Vagina (tissue), 2 donors: ENCODE data around the gene SLC16A6.

Source experiments
- CTCF ChIP-seq, 3 experiments: fragments of 450-650 bp in 2 of 3; fragments of 200-600 bp in 1 of 3; sonication (generic) in 1 of 3; IDR thresholded peaks; one replicate each; pipeline ENCODE4 v1.5.1; 2017 to 2019; ENCODE audit warnings: antibody characterized with exemption in 3 of 3, mild to moderate bottlenecking in 2 of 3, moderate library complexity in 2 of 3
- POLR2A ChIP-seq, 2 donors: fragments of 450-650 bp; IDR thresholded peaks; one replicate each; pipeline ENCODE4 v1.6.1; 2017; ENCODE audit warnings: antibody characterized with exemption in 2 of 2, mild to moderate bottlenecking in 2 of 2, moderate library complexity in 2 of 2
- POLR2AphosphoS5 ChIP-seq, 2 donors: sonication (generic); formaldehyde crosslinking; IDR thresholded peaks; one replicate each; pipeline ENCODE4 v1.9.0; 2017; ENCODE audit warnings: antibody characterized with exemption in 2 of 2, mild to moderate bottlenecking in 2 of 2, low read depth in 1 of 2; ENCODE audit not compliant: insufficient read depth in 1 of 2

DNA sequence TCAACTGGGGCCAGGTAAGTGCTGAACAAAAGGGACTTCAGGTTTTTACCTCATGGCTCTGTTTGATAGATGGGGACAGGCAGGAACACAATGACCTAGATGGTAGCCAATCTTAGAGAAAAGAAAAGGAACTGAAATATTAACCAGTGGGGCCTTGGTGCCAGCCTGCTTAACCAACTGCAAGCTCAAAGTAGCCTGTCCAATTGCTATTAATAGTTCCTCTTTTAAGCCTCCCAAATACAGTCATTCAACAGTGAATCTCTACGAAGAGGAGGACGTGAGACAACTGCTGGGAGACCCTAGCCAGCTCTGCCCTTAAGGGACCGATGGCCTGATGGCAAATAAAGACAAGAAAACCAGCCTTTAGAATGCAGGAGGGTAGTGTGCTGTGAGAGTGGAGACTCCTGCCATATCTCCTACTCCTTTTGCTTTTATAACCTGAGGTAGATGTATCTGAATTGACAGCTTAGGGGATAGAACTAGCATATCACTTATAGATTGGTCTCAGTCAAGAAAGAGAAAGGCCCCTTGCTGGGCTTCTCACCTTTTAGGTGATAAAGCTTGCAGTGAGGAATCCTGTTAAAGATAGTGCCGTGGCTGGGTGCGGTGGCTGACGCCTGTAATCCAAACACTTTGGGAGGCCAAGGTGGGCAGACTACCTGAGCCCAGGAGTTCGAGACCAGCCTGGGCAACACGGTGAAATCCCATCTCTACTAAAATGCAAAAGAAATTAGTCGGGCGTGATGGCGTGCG, 28.7 kb upstream of the SLC16A6 start:
- no peak for TF ChIP-seq POLR2AphosphoS5 (IDR thresholded peaks at IDR 0.05; ENCODE audit: insufficient read depth in 1 of 2, low read depth in 1 of 2)
- no peak for TF ChIP-seq CTCF (IDR thresholded peaks at IDR 0.05)
- no peak for TF ChIP-seq POLR2A (IDR thresholded peaks at IDR 0.05)
